SH-SY5Y (cell line): ENCODE data around the gene MBP.

Source experiments
- GATA2 ChIP-seq: IDR thresholded peaks from 2 replicates; pipeline ENCODE4 v1.6.1; 2011; ENCODE audit warnings: mild to moderate bottlenecking, low read depth, low read length
- GATA3 ChIP-seq: IDR thresholded peaks from 2 replicates; pipeline ENCODE4 v1.6.1; 2011; ENCODE audit warnings: low read depth, mild to moderate bottlenecking, low read length, moderate library complexity

GRCh38 chr18:77131100-77131651 is 1.4 kb downstream of the MBP start:
- TF ChIP-seq GATA2 (no peak), GATA3 (no peak)
